Smooth muscle cell of the brain vasculature (primary cell): ENCODE measurements around the gene BTBD3.

Experiments
- DNase-seq: peaks from one replicate; pipeline ENCODE4 v3.0.0-alpha.2; 2012; ENCODE audit warnings: low read depth, low spot score

Gene BTBD3

GRCh38 chr20:11970243-11970836 is 52.6 kb downstream of the BTBD3 start:
- DNase-seq = no peak

- DNase-seq = no peak
Observed at GRCh38 chr20:11972478-11972877, 54.8 kb downstream of the BTBD3 start.
